Endothelial cell of umbilical vein (primary cell): ENCODE measurements around the gene HIRA. TPM values are rescaled to one million over a fixed set of nuclear protein-coding genes. Genes with fewer than 3 reads are reported as not detected.

Source experiments
- BruUV-seq: library from RNA; stranded (reverse); fragments of 400-500 nt; replicated peaks from 2 replicates; lab custom pipeline; 2021; lab: Mats Ljungman, UMichigan
- CTCF ChIA-PET: fragments of 300-600, 350-600 bp; sonication (Branson Sonifier 250); formaldehyde crosslinking; loops from one replicate; lab custom pipeline; 2021; ENCODE audit warnings: antibody characterized with exemption, inconsistent platforms; lab: Charles Lee
- POLR2A ChIA-PET: fragments of 300-600, 350-600 bp; sonication (Branson Sonifier 250); formaldehyde crosslinking; loops from one replicate; lab custom pipeline; 2021; ENCODE audit warnings: antibody characterized with exemption, inconsistent platforms; lab: Charles Lee
- DNase-seq: peaks from one replicate; pipeline ENCODE4 v3.0.0-alpha.2; 2011; ENCODE audit warnings: low read depth, low spot score
- FAIRE-seq: peaks from 2 replicates; lab custom pipeline; 2011; peaks lifted over from hg19 to GRCh38; lab: Jason Lieb, UNC
- H2AFZ ChIP-seq: 2 replicates; pipeline ENCODE4 v1.6.0; 2012; ENCODE audit warnings: low read depth, low read length, control low read depth, inconsistent platforms
- H3K27ac ChIP-seq: 2 replicates; pipeline ENCODE4 v1.5.1; 2011; ENCODE audit warnings: low read depth, mild to moderate bottlenecking, control low read depth, low read length, moderate library complexity; ENCODE audit not compliant: insufficient read depth
- H3K27me3 ChIP-seq, 2 experiments: 2 replicates each; pipeline versions ENCODE4 v1.6.0 to v1.6.1; 2011; ENCODE audit warnings: low read length in 2 of 2, mixed read lengths in 1 of 2; ENCODE audit not compliant: control insufficient read depth in 2 of 2, insufficient read depth in 2 of 2
- H3K36me3 ChIP-seq, 2 experiments: 2 replicates in 1 of 2; 3 replicates in 1 of 2; pipeline ENCODE4 v1.5.1; 2011; ENCODE audit warnings: low read length in 2 of 2, mild to moderate bottlenecking in 1 of 2, moderate library complexity in 1 of 2; ENCODE audit not compliant: control insufficient read depth in 2 of 2, insufficient read depth in 2 of 2; ENCODE audit errors: extremely low read depth in 1 of 2
- H3K4me1 ChIP-seq: 3 replicates; pipeline ENCODE4 v1.5.1; 2011; ENCODE audit warnings: mild to moderate bottlenecking, low read length; ENCODE audit not compliant: control insufficient read depth, insufficient read depth; ENCODE audit errors: extremely low read depth
- H3K4me2 ChIP-seq: 2 replicates; pipeline ENCODE4 v1.6.1; 2011; ENCODE audit warnings: low read length, control low read depth, mixed read lengths; ENCODE audit not compliant: insufficient read depth
- H3K4me3 ChIP-seq, 3 experiments: fragments of 200-600 bp in 1 of 3; sonication (generic), shearing (Covaris generic) in 1 of 3; replicated peaks in 1 of 3; 2 replicates each; pipeline ENCODE4 v1.5.1; 2011 to 2016; ENCODE audit warnings: control low read depth in 3 of 3, low read length in 3 of 3, mild to moderate bottlenecking in 2 of 3, inconsistent platforms in 1 of 3, low read depth in 1 of 3, moderate library complexity in 1 of 3; ENCODE audit not compliant: insufficient read depth in 1 of 3
- H3K79me2 ChIP-seq: 2 replicates; pipeline ENCODE4 v1.6.0; 2012; ENCODE audit warnings: low read length, inconsistent platforms; ENCODE audit not compliant: control insufficient read depth, insufficient read depth
- H3K9ac ChIP-seq: replicated peaks from 2 replicates; pipeline ENCODE3; 2011; ENCODE audit warnings: low read length, control low read depth; ENCODE audit not compliant: insufficient read depth; ENCODE audit errors: extremely low read depth
- H3K9me1 ChIP-seq: replicated peaks from 3 replicates; pipeline ENCODE4 v1.6.0; 2011; ENCODE audit warnings: mild to moderate bottlenecking, low read length; ENCODE audit not compliant: control insufficient read depth, insufficient read depth; ENCODE audit errors: extremely low read depth
- H3K9me3 ChIP-seq: replicated peaks from 2 replicates; pipeline ENCODE4 v1.5.1; 2012; ENCODE audit warnings: low read length, inconsistent platforms; ENCODE audit not compliant: control insufficient read depth, insufficient read depth
- H4K20me1 ChIP-seq: replicated peaks from 2 replicates; pipeline ENCODE3; 2011; ENCODE audit warnings: mild to moderate bottlenecking, low read length; ENCODE audit not compliant: control insufficient read depth, insufficient read depth; ENCODE audit errors: extremely low read depth
- EZH2 ChIP-seq: IDR thresholded peaks from 2 replicates; pipeline ENCODE4 v1.6.1; 2012; ENCODE audit warnings: borderline replicate concordance, low read depth, mild to moderate bottlenecking, moderate library complexity, low read length, inconsistent platforms; ENCODE audit not compliant: severe bottlenecking
- FOS ChIP-seq: IDR thresholded peaks from 2 replicates; pipeline ENCODE4 v1.6.1; 2011; ENCODE audit warnings: mild to moderate bottlenecking, low read length, moderate library complexity, borderline replicate concordance; ENCODE audit not compliant: insufficient read depth
- GATA2 ChIP-seq: IDR thresholded peaks from 2 replicates; pipeline ENCODE4 v1.7.0; 2011; ENCODE audit warnings: low read depth, mild to moderate bottlenecking, moderate library complexity, mixed read lengths, low read length; ENCODE audit not compliant: insufficient read length, insufficient read depth
- JUN ChIP-seq: IDR thresholded peaks from 2 replicates; pipeline ENCODE4 v1.6.1; 2011; ENCODE audit warnings: borderline replicate concordance, low read depth; ENCODE audit not compliant: insufficient read length, insufficient read depth
- MYC ChIP-seq: IDR thresholded peaks from one replicate; pipeline ENCODE4 v1.6.1; 2011; ENCODE audit warnings: mild to moderate bottlenecking, low read depth, low read length
- POLR2A ChIP-seq: IDR thresholded peaks from 2 replicates; pipeline ENCODE4 v1.6.1; 2012; ENCODE audit warnings: low read depth, mild to moderate bottlenecking, control low read depth, low read length
- POLR2AphosphoS5 ChIP-seq: IDR thresholded peaks from 2 replicates; pipeline ENCODE4 v1.6.1; 2012; ENCODE audit warnings: low read depth, mild to moderate bottlenecking, control low read depth, low read length, moderate library complexity; ENCODE audit not compliant: insufficient read depth
- dilution Hi-C: fragments of 300-500 bp; cut with MboI; formaldehyde crosslinking; loops from one replicate; pipeline ENCODE4 v1.15.0; 2019; ENCODE audit warnings: low sequenced_read_pairs; ENCODE audit not compliant: extremely low pct_ligation_motif_present
- intact Hi-C: fragments of 100-400 bp; cut with micrococcal nuclease; formaldehyde crosslinking; loops from one replicate; pipeline ENCODE4 v1.10.0; 2022
- polyA plus RNA-seq, 4 experiments: library from polyadenylated mRNA; depleted of rRNA in 3 of 4; stranded (reverse) in 3 of 4; unstranded in 1 of 4; fragments of >200 nt; gene quantifications; 2 replicates each; pipeline versions ENCODE4 v1.2.1 to v1.2.3, GENCODE V29; 2011 to 2012; ENCODE audit warnings: missing spikeins in 1 of 4
- total RNA-seq: library from RNA; stranded (reverse); gene quantifications from 2 replicates; pipeline ENCODE4 v1.2.3, GENCODE V29; 2021
- TF ChIP-seq, protein P1 (sequence below), 2 donors: IDR thresholded peaks; 1 replicate in 1 of 2; 2 replicates in 1 of 2; pipeline ENCODE4 v1.5.1; 2011; ENCODE audit warnings: low read length in 2 of 2, mild to moderate bottlenecking in 2 of 2, moderate library complexity in 2 of 2, control low read depth in 1 of 2, inconsistent platforms in 1 of 2, low read depth in 1 of 2; ENCODE audit not compliant: insufficient read depth in 1 of 2; ENCODE audit errors: extremely low read depth in 1 of 2
- TF ChIP-seq, protein P2 (sequence below): IDR thresholded peaks from 2 replicates; pipeline ENCODE4 v1.6.1; 2011; ENCODE audit not compliant: insufficient read depth, insufficient read length

Gene HIRA
- total and polyA plus RNA-seq, 2 donors (not counting 3 experiments of a cell fraction or from before 2014, with no cell fraction given): 17.3 to 27.7 TPM

DNA sequence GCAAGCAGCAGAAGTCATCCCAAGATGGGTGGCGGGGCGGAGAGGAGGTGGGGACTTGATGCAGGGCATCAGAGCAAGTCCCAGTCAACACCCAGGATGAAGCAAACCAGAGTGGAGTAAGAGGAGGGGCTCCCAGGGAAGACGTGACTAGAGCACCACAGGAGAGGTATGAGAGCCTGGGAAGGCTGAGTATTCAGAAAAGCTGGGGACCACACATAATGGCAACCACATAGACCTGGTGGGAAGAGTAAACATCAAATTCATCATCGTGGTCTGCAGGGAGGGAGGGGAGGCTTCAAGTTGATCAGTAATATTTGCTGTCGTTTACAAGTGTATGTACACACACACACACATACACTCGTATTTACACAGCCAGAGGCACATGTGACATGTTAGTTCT lies 79.3 kb downstream of the HIRA start:
- no TSS peak for BruUV-seq
- H3K9ac ChIP-seq: no peak overlapping the region
- no peak overlapping the region for H3K4me2 ChIP-seq
- no peaks in the 10 kb centered on the region for H3K4me1 ChIP-seq
- ChIA-PET POLR2A (no interaction called here), CTCF (no interaction called here)
- H3K36me3 ChIP-seq: peaks cover 21 to 38% of the 10 kb centered on the region in 2 experiments
- H3K4me3 ChIP-seq: no peak overlapping the region
- TF ChIP-seq FOS (no peak), POLR2A (no peak), GATA2 (no peak), JUN (no peak), EZH2 (no peak), MYC (no peak), POLR2AphosphoS5 (no peak)
- TF ChIP-seq, protein P1, sequence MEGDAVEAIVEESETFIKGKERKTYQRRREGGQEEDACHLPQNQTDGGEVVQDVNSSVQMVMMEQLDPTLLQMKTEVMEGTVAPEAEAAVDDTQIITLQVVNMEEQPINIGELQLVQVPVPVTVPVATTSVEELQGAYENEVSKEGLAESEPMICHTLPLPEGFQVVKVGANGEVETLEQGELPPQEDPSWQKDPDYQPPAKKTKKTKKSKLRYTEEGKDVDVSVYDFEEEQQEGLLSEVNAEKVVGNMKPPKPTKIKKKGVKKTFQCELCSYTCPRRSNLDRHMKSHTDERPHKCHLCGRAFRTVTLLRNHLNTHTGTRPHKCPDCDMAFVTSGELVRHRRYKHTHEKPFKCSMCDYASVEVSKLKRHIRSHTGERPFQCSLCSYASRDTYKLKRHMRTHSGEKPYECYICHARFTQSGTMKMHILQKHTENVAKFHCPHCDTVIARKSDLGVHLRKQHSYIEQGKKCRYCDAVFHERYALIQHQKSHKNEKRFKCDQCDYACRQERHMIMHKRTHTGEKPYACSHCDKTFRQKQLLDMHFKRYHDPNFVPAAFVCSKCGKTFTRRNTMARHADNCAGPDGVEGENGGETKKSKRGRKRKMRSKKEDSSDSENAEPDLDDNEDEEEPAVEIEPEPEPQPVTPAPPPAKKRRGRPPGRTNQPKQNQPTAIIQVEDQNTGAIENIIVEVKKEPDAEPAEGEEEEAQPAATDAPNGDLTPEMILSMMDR (IDR thresholded peaks at IDR 0.05; ENCODE audit: extremely low read depth in 1 of 2, insufficient read depth in 1 of 2, low read depth in 1 of 2, low read length in 2 of 2): no peak
- TF ChIP-seq, protein P2, sequence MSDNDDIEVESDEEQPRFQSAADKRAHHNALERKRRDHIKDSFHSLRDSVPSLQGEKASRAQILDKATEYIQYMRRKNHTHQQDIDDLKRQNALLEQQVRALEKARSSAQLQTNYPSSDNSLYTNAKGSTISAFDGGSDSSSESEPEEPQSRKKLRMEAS: no peak
- no peak overlapping the region for H3K27ac ChIP-seq
- no peaks in the 10 kb centered on the region for H3K79me2 ChIP-seq
- no peaks in the 10 kb centered on the region for H3K9me3 ChIP-seq
- no peaks in the 10 kb centered on the region for H3K27me3 ChIP-seq
- dilution Hi-C loops (no loop called here), intact Hi-C loops (no loop called here)
- FAIRE-seq: no peak
- no peak for DNase-seq
- no peaks in the 10 kb centered on the region for H3K9me1 ChIP-seq
- no peak overlapping the region for H2AFZ ChIP-seq
- no peaks in the 10 kb centered on the region for H4K20me1 ChIP-seq
